ENCODE measurements around the gene MOSPD3. TPM values are rescaled to one million over a fixed set of nuclear protein-coding genes. Genes with fewer than 3 reads are reported as not detected.
A peak's percentile ranks its signal among the peaks of the same experiment; 100 is the strongest.

MOSPD3 gene
- total RNA-seq, 3 donors from 2014 or later: 11.9 to 17.2 (median 14.4) TPM

- intact Hi-C loops (cut with DNase I, micrococcal nuclease): no loop called here
- no peak overlapping the region for H3K4me3 ChIP-seq
- H3K4me1 ChIP-seq (ENCODE audit: low read depth): peaks cover 32% of the 10 kb centered on the region
- ATAC-seq (no peak), DNase-seq (peak in 1 of 3 donors; percentile 41)
- H3K9me3 ChIP-seq: no peaks in the 10 kb centered on the region
- H3K36me3 ChIP-seq (ENCODE audit: low read depth): no peaks in the 10 kb centered on the region
- TF ChIP-seq, protein P1, sequence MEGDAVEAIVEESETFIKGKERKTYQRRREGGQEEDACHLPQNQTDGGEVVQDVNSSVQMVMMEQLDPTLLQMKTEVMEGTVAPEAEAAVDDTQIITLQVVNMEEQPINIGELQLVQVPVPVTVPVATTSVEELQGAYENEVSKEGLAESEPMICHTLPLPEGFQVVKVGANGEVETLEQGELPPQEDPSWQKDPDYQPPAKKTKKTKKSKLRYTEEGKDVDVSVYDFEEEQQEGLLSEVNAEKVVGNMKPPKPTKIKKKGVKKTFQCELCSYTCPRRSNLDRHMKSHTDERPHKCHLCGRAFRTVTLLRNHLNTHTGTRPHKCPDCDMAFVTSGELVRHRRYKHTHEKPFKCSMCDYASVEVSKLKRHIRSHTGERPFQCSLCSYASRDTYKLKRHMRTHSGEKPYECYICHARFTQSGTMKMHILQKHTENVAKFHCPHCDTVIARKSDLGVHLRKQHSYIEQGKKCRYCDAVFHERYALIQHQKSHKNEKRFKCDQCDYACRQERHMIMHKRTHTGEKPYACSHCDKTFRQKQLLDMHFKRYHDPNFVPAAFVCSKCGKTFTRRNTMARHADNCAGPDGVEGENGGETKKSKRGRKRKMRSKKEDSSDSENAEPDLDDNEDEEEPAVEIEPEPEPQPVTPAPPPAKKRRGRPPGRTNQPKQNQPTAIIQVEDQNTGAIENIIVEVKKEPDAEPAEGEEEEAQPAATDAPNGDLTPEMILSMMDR (IDR thresholded peaks at IDR 0.05): no peak
These were observed 46.3 kb upstream of the MOSPD3 start for GRCh38 chr7:100566018-100566531.

GRCh38 chr7:100567031-100567730, 45.2 kb upstream of the MOSPD3 start:
- TF ChIP-seq, protein P1 (IDR thresholded peaks at IDR 0.05): no peak
- Histone ChIP-seq H3K4me1 (ENCODE audit: low read depth) (peaks cover 32% of the 10 kb centered on the region), H3K36me3 (ENCODE audit: low read depth) (no peaks in the 10 kb centered on the region), H3K9me3 (no peaks in the 10 kb centered on the region), H3K4me3 (no peak overlapping the region)
- ATAC-seq: no peak
- intact Hi-C loops (cut with DNase I, micrococcal nuclease): no loop called here
- DNase-seq: peak in 2 of 3 donors; percentile 36 to 45

DNA sequence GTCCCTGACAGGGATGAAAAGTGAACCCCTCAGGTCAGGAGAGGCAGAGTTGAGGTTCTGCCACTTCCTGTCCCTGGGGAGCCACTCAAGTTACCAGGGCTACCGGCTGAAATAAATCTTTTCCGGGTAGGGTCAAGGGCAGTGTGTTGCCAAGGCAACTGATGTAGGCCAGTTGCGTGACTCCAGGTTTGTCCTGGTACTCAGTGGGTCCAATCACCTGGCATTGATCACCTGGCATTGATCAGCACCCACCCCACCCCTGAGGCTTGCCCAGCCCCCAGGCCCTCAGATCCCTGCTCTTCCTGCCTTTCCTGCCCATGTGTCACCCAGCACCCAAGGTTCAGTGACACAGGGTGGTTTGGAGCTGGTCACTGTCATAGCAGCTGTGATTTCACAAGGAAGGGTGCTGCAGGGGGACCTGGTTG, 44.6 kb upstream of the MOSPD3 start:
- Histone ChIP-seq H3K36me3 (ENCODE audit: low read depth) (no peaks in the 10 kb centered on the region), H3K9me3 (no peaks in the 10 kb centered on the region), H3K4me1 (ENCODE audit: low read depth) (peaks cover 32% of the 10 kb centered on the region), H3K4me3 (no peak overlapping the region)
- TF ChIP-seq, protein P1 (IDR thresholded peaks at IDR 0.05): no peak
- DNase-seq (peak in 2 of 3 donors; percentile 29 to 36), ATAC-seq (no peak)
- intact Hi-C loops (cut with DNase I, micrococcal nuclease): no loop called here

DNA sequence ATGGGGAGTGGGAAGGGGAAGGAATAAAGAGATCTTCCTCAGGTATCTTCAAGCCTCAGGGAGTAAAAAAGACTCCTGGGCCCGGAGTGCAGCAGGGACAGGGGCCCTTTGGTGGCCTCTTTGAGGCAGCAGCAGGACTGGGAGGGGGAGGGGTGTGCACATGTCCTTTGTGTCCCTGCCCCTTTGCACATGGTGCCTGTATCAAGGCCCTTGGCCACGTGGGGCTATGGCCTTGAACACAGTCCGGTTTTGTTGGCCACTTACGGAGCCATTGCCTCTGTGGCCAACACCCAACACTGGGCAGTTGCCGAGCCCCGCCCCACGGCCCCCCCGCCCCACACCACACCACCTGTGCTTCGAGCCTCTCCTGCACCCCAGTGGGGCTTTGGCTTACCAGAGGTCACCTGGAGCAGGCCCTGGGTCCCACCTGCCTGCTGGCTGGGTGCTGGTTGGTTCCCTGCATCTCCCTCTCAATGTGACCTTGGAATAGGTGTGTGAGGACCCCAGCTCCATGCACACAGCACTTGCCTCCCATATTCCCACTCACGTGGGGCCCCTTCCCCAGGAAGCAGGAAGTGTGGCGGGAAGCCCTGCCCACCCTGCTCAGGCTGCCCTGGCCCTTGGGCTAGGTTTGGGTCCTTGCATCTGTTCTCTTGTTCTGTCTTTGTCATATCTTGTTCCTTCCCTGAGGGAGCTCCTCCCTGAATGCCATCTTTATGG, 44.0 kb upstream of the MOSPD3 start:
- peak; percentile 69 to 77 (median 76) for DNase-seq
- no peak overlapping the region for H3K4me3 ChIP-seq
- no peaks in the 10 kb centered on the region for H3K36me3 ChIP-seq (ENCODE audit: low read depth)
- ATAC-seq: peak; percentile 54
- TF ChIP-seq, protein P1 (IDR thresholded peaks at IDR 0.05): no peak
- H3K4me1 ChIP-seq (ENCODE audit: low read depth): peaks cover 32% of the 10 kb centered on the region
- H3K9me3 ChIP-seq: no peaks in the 10 kb centered on the region
- intact Hi-C loops (cut with DNase I, micrococcal nuclease): no loop called here

- TF ChIP-seq, protein P1 (IDR thresholded peaks at IDR 0.05): peak; percentile 6
- no peak overlapping the region for H3K4me3 ChIP-seq
- intact Hi-C loops (cut with DNase I, micrococcal nuclease): no loop called here
- no peaks in the 10 kb centered on the region for H3K36me3 ChIP-seq (ENCODE audit: low read depth)
- no peaks in the 10 kb centered on the region for H3K9me3 ChIP-seq
- ATAC-seq (peak; percentile 60), DNase-seq (peak; percentile 72 to 81 (median 79))
- peaks cover 32% of the 10 kb centered on the region for H3K4me1 ChIP-seq (ENCODE audit: low read depth)
These were observed 43.2 kb upstream of the MOSPD3 start for GRCh38 chr7:100568896-100569844.
